Activated naive CD8-positive, alpha-beta T cell treated with anti-CD3 and anti-CD28 coated beads, Interleukin-2, amount 50 U/mL, for 24 hours (primary cell): ENCODE results near the gene POLR1B.
A peak's percentile ranks its signal among the peaks of the same experiment; 100 is the strongest.
"Not testable (repeated sequence)": the region's sequence is repeated elsewhere in the genome, so short reads cannot be mapped to it uniquely, and the experiment has no call there.

ENCODE experiments used
- ATAC-seq: fragments of 150-1000 bp; cut with Tn5 transposase; one replicate; pipeline ENCODE4 v1.10.0; 2021
- DNase-seq: peaks from one replicate; pipeline ENCODE4 v3.0.0; 2021
- H3K27ac Mint-ChIP-seq: one replicate; pipeline ENCODE4 v1.8.0; 2021; ENCODE audit warnings: mild to moderate bottlenecking, mixed read lengths
- H3K27me3 Mint-ChIP-seq: one replicate; pipeline ENCODE4 v1.8.0; 2021; ENCODE audit warnings: mixed read lengths
- H3K36me3 Mint-ChIP-seq: one replicate; pipeline ENCODE4 v1.8.0; 2021; ENCODE audit warnings: low read depth, mixed read lengths
- H3K4me1 Mint-ChIP-seq: one replicate; pipeline ENCODE4 v1.8.0; 2021; ENCODE audit warnings: mixed read lengths
- H3K4me3 Mint-ChIP-seq: one replicate; pipeline ENCODE4 v1.8.0; 2021; ENCODE audit warnings: mild to moderate bottlenecking, moderate library complexity, mixed read lengths
- H3K9me3 Mint-ChIP-seq: one replicate; pipeline ENCODE4 v1.8.0; 2021; ENCODE audit warnings: mixed read lengths

Gene POLR1B, protein sequence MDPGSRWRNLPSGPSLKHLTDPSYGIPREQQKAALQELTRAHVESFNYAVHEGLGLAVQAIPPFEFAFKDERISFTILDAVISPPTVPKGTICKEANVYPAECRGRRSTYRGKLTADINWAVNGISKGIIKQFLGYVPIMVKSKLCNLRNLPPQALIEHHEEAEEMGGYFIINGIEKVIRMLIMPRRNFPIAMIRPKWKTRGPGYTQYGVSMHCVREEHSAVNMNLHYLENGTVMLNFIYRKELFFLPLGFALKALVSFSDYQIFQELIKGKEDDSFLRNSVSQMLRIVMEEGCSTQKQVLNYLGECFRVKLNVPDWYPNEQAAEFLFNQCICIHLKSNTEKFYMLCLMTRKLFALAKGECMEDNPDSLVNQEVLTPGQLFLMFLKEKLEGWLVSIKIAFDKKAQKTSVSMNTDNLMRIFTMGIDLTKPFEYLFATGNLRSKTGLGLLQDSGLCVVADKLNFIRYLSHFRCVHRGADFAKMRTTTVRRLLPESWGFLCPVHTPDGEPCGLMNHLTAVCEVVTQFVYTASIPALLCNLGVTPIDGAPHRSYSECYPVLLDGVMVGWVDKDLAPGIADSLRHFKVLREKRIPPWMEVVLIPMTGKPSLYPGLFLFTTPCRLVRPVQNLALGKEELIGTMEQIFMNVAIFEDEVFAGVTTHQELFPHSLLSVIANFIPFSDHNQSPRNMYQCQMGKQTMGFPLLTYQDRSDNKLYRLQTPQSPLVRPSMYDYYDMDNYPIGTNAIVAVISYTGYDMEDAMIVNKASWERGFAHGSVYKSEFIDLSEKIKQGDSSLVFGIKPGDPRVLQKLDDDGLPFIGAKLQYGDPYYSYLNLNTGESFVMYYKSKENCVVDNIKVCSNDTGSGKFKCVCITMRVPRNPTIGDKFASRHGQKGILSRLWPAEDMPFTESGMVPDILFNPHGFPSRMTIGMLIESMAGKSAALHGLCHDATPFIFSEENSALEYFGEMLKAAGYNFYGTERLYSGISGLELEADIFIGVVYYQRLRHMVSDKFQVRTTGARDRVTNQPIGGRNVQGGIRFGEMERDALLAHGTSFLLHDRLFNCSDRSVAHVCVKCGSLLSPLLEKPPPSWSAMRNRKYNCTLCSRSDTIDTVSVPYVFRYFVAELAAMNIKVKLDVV

DNA sequence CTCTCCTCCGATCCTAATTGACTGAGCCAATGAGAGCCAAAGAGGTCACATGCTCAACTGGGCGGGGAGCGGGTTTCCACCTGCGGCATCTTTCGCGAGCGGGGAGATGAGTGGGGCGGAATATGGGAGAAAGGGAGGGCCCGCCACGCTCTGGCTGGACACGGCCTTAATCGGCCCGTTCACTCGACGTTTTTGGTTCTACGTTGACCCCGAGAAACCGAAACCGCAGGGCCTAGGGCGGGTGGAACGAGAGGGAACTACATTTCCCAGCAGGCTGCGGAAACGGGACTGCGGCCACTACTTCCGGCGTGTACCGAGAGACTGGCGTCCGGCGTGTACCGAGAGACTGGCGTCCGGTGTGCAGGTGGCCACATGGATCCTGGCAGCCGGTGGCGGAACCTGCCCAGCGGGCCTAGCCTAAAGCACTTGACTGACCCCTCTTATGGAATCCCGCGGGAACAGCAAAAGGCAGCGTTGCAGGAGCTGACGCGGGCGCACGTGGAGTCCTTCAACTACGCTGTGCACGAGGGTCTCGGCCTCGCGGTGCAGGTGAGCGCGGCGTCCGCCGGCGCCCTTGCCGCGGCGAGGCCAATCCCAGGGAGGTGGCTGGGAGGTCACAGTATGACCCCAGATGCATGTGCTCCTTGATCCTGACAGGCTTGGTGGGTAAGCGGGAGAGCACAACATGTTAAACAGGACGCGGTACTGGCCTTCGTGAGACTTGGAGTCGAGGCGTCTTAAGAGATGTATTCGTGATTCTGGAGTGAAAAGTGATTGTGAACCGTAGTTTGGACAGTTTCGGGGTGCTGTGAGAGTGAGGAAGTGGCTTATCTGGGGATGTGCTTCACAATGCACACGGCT is at the start of gene POLR1B:
Gene POLR1B, plus strand, starts transcription at position 343 of the 861 bp plus-strand sequence. Its CDS starts 30 bp downstream, at position 373.
- no peak within 1 kb of the TSS for H3K27ac Mint-ChIP-seq
- peaks cover 29% of the 10 kb centered on the region for H3K4me1 Mint-ChIP-seq
- peak; percentile 85 for ATAC-seq
- H3K4me3 Mint-ChIP-seq: no peak within 1 kb of the TSS
- DNase-seq: peak; percentile 79
- H3K9me3 Mint-ChIP-seq: no peaks in the 10 kb centered on the region
- peaks cover 10% of the 10 kb centered on the region for H3K36me3 Mint-ChIP-seq
- H3K27me3 Mint-ChIP-seq: peaks cover 2% of the 10 kb centered on the region

DNA sequence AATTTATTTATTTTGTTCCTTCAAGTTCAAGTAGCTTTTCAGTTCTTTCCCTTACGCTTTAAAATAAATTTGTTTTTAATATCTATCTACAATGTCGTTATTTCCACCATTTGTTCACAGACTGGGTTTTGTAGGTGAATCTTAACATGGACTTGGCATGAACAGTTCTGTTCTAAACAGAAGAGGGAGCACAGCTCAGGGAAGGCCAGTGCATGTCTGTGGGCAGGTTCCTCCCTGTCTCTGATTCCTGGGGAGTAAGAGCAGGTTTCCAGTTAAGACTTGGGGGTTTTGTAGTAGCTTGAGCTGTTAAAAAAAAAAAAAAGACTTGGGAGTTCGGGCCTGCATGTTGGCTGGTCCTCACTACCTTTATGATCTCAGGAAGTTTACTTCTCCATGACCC is 49.2 kb upstream of the POLR1B start:
- Mint-ChIP-seq H3K27me3 (no peaks in the 10 kb centered on the region), H3K27ac (no peak overlapping the region), H3K4me1 (peaks cover 5% of the 10 kb centered on the region), H3K9me3 (no peaks in the 10 kb centered on the region), H3K36me3 (peaks cover 13% of the 10 kb centered on the region), H3K4me3 (no peak overlapping the region)
- no peak for DNase-seq
- no peak for ATAC-seq

DNA sequence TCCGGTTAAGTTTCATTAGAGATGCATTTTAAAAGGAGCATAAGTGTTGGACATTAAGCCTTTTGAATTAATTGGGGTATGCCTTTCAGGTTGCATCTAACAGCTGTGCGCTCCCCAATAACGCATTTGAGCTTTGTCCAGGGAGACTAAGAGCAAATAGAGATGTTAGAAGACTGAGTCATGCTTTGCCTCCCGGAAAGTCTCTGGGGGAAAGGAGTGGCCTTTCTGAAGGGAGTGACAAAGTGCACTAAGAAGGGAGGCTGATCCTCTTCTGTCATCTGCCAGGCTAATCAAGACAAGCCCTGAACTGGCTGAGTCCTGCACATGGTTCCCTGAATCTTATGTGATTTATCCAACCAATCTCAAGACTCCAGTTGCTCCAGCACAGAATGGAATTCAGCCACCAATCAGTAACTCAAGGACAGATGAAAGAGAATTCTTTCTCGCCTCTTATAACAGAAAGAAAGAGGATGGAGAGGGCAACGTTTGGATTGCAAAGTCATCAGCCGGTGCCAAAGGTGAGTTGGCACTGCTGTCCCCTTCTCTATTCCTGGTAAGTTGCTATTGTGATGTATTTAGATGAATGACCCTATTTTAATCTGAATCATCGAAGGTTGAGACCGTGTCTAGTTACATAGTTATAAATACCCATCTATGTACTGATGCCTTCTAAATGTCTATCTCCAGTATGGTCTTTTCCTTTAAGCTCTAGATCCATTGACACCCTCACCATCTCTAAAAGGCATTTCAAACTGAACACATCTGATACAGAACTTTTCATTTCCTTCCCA is 48.2 kb upstream of the POLR1B start:
- Mint-ChIP-seq H3K9me3 (no peaks in the 10 kb centered on the region), H3K27ac (no peak overlapping the region), H3K36me3 (peaks cover 11% of the 10 kb centered on the region), H3K4me3 (no peak overlapping the region), H3K4me1 (peaks cover 3% of the 10 kb centered on the region), H3K27me3 (no peaks in the 10 kb centered on the region)
- DNase-seq (no peak), ATAC-seq (no peak)

DNA sequence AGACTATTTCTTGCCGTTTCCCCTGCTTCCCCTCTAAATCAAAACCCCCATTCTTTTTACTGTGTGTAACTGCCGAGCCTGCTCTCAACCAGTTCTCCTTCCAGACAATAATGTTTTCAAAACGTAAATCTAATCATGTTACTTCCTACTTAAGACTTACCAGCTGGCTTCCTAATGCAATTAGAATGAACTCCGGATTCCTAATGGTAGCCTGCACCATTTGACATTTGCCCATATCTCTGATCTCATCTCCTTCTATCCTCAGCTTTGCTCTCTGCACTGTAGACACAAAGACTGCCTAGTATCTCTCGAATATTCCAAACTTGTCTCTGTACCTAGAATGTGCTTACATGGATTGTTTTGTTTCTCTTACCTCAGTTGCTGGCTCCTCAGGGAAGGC is 47.4 kb upstream of the POLR1B start:
- H3K36me3 Mint-ChIP-seq: peaks cover 11% of the 10 kb centered on the region
- no peak for DNase-seq
- no peak overlapping the region for H3K4me3 Mint-ChIP-seq
- no peak overlapping the region for H3K27ac Mint-ChIP-seq
- H3K4me1 Mint-ChIP-seq: no peaks in the 10 kb centered on the region
- no peaks in the 10 kb centered on the region for H3K27me3 Mint-ChIP-seq
- no peak for ATAC-seq
- H3K9me3 Mint-ChIP-seq: no peaks in the 10 kb centered on the region

DNA sequence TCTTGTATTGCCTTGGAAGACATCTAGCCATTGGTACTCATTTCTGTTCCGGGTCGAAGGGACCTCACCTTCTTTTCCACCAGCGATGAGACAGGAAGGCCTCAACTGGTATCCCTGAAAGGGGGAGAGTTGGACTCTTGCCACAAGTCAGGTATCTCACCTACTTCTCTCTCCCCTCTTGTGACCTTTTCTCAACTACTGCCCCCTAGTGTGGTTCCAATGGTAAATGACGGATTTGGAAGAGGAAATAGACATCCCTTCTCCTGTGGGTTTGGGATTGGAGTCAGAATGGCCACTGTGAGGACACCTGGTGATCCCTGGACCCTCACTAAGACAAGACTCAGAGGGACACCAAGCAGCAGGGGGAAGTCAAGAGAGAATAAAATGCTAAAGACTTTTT is 46.4 kb upstream of the POLR1B start:
- ATAC-seq, H3K4me1 Mint-ChIP-seq, DNase-seq, H3K27ac Mint-ChIP-seq, H3K9me3 Mint-ChIP-seq, H3K4me3 Mint-ChIP-seq, H3K27me3 Mint-ChIP-seq: not testable (repeated sequence)
- peaks cover 12% of the 10 kb centered on the region for H3K36me3 Mint-ChIP-seq

DNA sequence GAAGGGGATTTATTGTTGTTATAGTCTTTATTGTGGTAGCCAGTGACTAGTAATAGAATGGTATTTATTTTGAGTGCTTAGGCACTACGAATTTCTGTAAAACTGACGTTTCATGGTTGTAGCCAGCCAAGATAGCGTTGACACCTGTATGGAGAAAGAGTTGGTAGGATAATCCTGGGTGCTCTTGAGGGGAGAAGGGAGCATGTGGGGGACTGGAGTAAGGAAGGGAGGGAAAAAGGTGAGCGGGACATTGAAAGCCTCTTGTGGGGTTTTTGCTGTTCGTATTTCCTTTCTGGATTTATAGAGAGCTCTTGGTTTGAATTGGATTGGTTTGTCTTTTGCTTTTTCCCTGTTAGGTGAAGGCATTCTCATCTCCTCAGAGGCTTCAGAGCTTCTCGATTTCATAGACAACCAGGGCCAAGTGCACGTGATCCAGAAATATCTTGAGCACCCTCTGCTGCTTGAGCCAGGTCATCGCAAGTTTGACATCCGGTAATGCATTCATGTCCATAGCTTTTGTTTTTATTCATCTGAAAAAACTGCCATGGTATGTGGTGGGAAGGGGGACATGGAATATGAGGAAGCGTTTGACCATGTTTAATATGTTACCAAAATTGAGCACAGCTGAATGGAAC is 41.3 kb upstream of the POLR1B start:
- H3K9me3 Mint-ChIP-seq, H3K27ac Mint-ChIP-seq, H3K27me3 Mint-ChIP-seq, H3K4me1 Mint-ChIP-seq, H3K4me3 Mint-ChIP-seq: not testable (repeated sequence)
- peaks cover 18% of the 10 kb centered on the region for H3K36me3 Mint-ChIP-seq
- ATAC-seq (peak; percentile 54), DNase-seq (peak; percentile 24)

DNA sequence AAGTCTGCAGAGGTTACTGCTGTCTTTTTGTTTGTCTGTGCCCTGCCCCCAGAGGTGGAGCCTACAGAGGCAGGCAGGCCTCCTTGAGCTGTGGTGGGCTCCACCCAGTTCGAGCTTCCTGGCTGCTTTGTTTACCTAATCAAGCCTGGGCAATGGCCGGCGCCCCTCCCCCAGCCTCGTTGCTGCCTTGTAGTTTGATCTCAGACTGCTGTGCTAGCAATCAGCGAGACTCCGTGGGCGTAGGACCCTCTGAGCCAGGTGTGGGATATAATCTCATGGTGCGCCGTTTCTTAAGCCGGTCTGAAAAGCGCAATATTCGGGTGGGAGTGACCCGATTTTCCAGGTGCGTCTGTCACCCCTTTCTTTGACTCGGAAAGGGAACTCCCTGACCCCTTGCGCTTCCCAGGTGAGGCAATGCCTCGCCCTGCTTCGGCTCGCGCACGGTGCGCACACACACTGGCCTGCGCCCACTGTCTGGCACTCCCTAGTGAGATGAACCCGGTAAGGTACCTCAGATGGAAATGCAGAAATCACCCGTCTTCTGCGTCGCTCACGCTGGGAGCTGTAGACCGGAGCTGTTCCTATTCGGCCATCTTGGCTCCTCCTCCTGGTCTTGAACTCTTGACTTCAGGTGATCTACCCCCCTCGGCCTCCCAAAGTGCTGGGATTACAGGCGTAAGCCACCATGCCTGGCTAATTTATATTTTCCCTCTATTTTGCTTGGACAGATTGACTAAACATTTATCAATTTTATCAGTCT is 32.8 kb upstream of the POLR1B start:
- DNase-seq, H3K27me3 Mint-ChIP-seq, ATAC-seq, H3K4me3 Mint-ChIP-seq, H3K27ac Mint-ChIP-seq, H3K9me3 Mint-ChIP-seq, H3K4me1 Mint-ChIP-seq: not testable (repeated sequence)
- peaks cover 14% of the 10 kb centered on the region for H3K36me3 Mint-ChIP-seq

DNA sequence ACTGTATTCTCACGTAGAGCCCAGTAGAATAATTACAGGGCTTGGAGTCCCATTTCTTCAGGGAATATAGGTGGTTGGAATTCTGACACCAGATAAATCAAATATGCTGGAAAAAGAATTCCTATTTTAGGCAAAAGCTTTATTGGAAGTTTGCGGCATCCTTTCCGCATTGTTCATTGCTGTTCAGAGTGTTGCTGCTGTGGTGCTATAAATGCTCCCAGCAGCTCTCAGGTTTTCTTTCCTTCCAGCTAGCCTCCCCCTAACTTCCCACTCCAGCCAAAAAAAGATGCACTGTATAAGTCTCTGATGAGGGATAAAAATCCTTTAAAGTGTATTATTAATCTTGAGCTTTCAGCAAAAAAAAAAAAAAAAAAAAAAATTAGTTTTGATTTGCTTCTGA is 25.5 kb upstream of the POLR1B start:
- H3K27me3 Mint-ChIP-seq: no peaks in the 10 kb centered on the region
- H3K9me3 Mint-ChIP-seq: no peaks in the 10 kb centered on the region
- H3K27ac Mint-ChIP-seq: no peak overlapping the region
- no peak overlapping the region for H3K4me3 Mint-ChIP-seq
- peaks cover 48% of the 10 kb centered on the region for H3K36me3 Mint-ChIP-seq
- ATAC-seq (no peak), DNase-seq (no peak)
- H3K4me1 Mint-ChIP-seq: no peaks in the 10 kb centered on the region

DNA sequence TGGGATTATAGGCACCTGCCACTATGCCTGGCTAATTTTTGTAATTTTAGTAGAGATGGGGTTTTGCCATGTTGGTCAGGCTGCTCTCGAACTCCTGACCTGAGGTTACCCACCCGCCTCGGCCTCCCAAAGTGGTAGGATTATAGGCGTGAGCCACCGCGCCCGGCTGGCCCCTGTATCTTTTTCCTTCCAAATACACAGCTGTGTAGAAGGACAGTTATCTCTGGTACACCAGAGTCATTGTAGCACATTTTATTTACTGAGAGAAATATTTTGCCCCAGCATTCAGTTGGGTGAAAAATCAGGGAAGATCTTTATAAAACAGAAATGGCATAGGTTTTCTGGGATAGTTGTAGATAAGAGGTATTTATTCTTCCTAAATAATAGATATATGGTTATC is 23.5 kb upstream of the POLR1B start:
- Mint-ChIP-seq H3K27ac (no peak overlapping the region), H3K9me3 (no peaks in the 10 kb centered on the region), H3K4me1 (no peaks in the 10 kb centered on the region), H3K27me3 (no peaks in the 10 kb centered on the region), H3K36me3 (peaks cover 64% of the 10 kb centered on the region), H3K4me3 (no peak overlapping the region)
- no peak for DNase-seq
- no peak for ATAC-seq

DNA sequence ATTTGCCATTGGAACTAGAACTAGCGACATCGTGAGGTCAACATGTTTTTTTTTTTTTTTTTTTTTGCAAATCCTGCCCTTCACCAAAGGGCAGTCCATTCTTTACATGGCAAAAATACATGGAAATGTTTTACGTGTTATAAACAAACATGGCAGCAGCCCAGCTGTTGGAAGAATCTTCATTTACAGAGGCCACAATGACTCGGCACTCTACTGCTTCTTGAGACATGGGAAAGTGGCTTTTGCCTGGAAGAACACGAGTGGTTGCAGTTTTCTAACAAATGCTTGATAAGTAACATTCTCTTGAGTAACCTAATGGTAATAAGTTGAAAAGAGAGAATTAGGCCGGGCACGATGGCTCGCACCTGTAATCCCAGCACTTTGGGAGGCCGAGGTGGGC is 22.8 kb upstream of the POLR1B start:
- ATAC-seq (no peak), DNase-seq (no peak)
- Mint-ChIP-seq H3K27ac (no peak overlapping the region), H3K4me1 (no peaks in the 10 kb centered on the region), H3K36me3 (peaks cover 65% of the 10 kb centered on the region), H3K4me3 (no peak overlapping the region), H3K27me3 (no peaks in the 10 kb centered on the region), H3K9me3 (no peaks in the 10 kb centered on the region)

DNA sequence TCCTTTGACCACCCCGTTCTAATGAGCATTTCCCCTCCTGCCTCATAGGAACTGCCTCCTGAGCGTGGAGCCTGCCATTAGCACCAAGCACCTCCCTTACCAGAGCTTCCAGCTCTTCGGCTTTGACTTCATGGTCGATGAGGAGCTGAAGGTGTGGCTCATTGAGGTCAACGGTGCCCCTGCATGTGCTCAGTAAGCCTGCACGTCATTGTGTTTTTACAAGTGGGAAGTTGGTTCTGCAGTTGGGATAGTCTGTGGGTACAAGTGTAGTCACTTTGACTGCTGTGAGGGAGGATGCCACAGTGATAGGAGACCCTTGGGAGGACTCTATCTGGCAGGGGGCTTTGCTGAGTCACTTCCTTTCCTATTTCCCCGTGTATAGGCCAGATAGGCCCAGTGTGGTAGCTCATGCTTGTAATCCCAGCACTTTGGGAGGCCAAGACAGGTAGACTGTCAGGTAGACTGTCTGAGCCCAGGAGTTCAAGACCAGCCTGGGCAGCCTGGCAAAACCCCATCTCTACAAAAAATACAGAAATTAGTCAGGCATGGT is 22.0 kb upstream of the POLR1B start:
- no peak for DNase-seq
- H3K27ac Mint-ChIP-seq: no peak overlapping the region
- no peaks in the 10 kb centered on the region for H3K27me3 Mint-ChIP-seq
- H3K36me3 Mint-ChIP-seq: peaks cover 60% of the 10 kb centered on the region
- no peaks in the 10 kb centered on the region for H3K4me1 Mint-ChIP-seq
- no peaks in the 10 kb centered on the region for H3K9me3 Mint-ChIP-seq
- ATAC-seq: no peak
- H3K4me3 Mint-ChIP-seq: no peak overlapping the region

DNA sequence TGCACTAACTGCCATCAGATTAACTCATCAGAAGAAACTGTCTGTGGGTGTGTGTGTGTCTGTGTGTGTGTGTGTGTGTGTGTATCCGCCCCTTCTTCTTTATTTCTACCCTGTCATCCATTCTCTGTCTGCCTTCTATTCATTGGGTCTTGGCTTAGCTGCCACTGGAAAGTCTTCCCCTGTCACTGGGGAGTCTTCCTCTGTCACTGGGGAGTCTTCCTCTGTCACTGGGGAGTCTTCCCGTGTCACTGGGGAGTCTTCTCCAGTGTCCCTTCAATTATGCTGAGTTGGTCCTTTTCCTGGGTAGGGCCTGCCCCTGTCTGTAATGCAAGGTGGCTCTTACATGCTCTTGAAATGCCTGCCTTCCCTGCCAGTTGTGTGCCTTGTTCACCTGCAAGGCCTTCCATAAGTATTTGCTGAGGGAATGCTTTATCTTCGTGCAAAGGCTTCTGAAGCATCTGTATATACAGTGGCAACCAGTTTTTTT is 18.9 kb upstream of the POLR1B start:
- Mint-ChIP-seq H3K9me3 (no peaks in the 10 kb centered on the region), H3K27ac (no peak overlapping the region), H3K4me3 (no peak overlapping the region), H3K4me1 (no peaks in the 10 kb centered on the region), H3K27me3 (no peaks in the 10 kb centered on the region), H3K36me3 (peaks cover 60% of the 10 kb centered on the region)
- DNase-seq (no peak), ATAC-seq (no peak)
